Measurements from ENCODE around the gene SIDT2. TPM values are rescaled to one million over a fixed set of nuclear protein-coding genes. Genes with fewer than 3 reads are reported as not detected.
A peak's percentile ranks its signal among the peaks of the same experiment; 100 is the strongest.
"Not testable (repeated sequence)": the region's sequence is repeated elsewhere in the genome, so short reads cannot be mapped to it uniquely, and the experiment has no call there.

The SIDT2 gene
- 3.1 and 3.6 TPM in 2 replicates for total RNA-seq (2014; rRNA removed; shearing (Covaris generic))

DNA sequence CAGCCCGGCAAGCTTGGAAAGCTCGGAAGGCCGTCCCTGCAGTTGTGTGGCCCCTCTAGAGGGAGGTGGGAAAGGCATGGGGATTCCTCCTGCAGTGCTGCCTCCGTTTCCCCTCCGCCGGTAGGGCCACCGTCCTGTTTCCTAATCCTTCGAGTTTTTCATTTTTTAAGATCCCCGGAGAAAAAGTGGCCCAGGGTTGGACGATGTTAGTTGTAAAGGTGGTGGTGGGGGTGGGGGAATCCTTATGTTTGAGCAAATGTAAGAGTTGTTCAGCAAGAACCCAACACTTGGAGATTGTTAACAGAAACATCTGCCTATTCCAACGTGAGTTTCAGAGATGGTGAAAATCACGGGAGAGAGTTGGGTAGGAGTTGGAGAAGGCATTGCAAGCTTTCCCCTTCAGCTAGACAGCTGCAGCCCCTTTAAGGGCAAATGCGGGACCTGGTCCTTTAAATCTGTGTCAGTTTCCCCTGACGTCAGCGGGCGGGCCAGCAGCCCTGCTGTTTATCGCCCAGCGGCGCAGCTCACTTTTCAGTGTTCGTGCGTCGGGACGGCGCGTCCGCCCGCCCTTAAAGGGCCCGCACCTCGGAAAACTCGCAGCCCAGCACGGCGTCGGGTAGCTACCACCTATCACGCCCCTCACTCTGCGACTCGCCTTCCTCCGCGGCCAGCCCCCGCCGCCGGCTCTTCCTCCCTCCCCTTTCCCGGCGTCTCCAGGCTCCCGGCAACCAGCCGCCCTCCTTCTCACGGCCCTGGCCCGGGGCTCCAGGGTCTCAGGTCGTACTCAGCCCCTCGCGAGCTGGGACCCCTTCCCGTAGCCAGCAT lies at the start of gene SIDT2:
Gene SIDT2 (plus strand): TSS at position 534 of the 825 bp plus-strand sequence. CDS start 521 bp downstream, outside the sequence.
- DNase-seq (ENCODE audit: low spot score), result peak; percentile 64

DNA sequence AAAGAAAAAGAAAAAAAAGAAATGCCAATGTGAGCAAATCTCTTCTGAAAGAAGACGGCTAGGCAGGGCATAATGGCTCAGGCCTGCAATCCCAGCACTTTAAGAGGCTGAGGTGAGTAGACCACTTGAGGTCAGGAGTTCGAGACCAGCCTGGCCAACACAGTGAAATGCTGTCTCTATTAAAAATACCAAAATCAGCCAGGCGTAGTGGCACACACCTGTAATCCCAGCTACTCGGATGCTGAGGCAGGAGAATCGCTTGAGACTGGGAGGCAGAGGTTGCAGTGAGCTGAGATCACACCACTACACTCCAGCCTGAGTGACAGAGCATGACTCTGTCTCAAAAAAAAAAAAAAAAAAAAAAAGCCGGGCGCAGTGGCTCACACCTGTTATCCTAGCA lies 48.1 kb upstream of the SIDT2 start:
- DNase-seq (ENCODE audit: low spot score), result not testable (repeated sequence)

DNA sequence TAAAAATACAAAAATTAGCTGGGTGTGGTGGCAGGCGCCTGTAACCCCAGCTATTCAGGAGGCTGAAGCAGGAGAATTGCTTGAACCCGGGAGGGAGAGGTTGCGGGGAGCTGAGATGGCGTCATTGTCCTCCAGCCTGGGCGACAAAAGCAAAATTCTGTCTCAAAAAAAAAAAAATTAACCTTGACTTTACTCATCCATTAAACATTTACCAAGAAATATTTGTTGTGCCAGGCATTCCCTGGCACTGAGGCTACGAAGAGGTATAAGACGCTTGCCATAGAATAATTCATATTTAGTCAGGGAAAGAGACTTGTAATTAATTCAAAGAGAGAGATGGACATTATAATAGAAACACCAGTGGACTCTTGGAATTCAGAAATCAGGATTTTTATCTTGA lies 47.7 kb upstream of the SIDT2 start:
- no peak for DNase-seq (ENCODE audit: low spot score)

DNA sequence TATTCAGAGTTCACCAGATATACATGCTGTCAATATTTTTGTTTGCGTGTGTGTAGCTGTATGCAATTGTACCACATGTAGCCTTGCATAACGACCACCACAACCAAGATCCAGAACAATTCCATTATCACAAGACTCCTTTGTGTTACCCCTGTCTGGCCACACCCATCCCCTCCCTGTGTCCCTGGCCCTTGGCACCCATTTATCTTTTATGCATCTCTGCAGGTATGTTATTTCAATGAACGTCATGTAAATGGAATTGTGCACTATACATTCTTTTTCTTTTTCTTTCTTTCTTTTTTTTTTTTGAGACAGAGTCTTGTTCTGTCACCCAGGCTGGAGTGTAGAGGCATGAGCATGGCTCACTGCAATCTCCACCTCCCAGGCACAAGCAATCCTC lies 44.1 kb upstream of the SIDT2 start:
- no peak for DNase-seq (ENCODE audit: low spot score)

DNA sequence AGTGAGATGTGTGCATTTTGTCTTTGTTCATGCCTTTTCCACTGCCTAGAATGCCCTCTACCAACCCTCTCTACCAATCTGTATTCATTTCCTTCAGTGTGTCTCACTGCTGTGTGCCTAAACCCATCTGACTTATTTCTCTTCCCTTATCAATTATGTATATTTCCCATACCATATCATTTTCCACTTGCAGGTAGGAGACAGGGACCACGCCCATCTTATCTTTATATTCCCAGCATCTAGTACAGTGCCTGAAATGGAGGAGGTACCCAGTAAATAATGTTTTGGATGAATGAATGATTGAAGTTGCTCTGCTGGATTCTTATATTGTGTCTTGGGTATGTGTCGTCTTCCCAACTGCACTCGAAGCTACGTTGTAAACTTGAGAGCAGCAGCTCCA lies 43.6 kb upstream of the SIDT2 start:
- not testable (repeated sequence) for DNase-seq (ENCODE audit: low spot score)

DNA sequence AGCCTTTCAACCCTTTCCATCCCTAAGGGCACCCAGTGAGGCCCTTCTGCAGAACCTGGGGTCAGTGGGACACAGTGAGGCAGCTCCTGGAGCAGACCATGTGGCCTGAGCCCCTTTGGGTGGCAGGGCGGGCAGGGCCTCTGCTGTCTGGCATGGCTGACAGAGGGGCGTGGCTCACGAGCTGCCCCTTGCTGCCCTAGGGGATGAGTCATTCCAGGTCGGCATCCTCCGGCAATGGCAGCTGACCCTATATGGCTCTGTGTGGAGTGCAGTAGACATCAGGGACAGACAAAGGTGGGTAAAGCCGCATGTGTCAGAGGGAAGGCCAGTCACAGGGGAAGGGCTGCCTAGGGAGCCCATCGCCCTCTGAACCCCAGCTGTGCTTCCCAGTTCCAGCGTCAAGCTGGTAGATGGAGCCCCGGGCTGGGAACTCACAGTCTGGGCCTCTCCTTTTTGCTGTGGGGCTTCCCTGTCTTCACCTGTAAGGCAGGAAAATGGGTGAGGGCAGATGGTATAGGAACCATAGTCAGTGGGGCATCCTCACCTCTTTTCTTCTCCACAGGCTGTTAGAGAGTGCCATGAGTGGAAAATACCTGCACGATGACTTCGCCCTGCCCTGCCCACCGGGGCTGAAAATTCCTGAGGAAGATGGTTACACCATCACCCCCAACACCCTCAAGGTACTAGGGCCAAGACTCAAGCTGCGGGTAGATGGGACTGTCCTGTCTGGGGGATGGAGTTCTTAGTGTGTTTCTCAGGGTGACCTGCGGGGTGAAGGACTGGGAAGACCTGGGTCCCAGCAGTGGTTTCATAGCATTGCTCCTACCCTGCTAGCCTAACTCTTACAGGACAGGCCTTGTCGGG lies 41.1 kb upstream of the SIDT2 start:
- DNase-seq (ENCODE audit: low spot score), result not testable (repeated sequence)

DNA sequence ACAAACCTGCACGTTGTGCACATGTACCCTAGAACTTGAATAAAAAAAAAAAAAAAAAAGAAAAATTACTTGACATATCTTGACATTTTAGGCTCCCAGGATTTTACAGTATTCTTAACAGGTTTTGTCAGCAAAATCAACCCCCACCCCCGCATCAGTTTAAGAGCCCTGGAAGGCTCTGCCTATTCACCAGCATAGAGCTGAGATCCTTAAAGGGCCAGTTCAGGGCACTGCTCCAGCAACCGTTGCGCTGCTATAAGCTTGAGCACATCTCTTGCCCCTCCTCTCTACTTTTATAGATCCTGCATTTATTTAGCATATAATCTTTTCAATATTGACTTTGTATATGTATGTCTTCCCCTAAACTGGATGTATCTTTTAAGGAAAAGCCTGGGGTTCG lies 35.2 kb upstream of the SIDT2 start:
- peak; percentile 43 for DNase-seq (ENCODE audit: low spot score)

DNA sequence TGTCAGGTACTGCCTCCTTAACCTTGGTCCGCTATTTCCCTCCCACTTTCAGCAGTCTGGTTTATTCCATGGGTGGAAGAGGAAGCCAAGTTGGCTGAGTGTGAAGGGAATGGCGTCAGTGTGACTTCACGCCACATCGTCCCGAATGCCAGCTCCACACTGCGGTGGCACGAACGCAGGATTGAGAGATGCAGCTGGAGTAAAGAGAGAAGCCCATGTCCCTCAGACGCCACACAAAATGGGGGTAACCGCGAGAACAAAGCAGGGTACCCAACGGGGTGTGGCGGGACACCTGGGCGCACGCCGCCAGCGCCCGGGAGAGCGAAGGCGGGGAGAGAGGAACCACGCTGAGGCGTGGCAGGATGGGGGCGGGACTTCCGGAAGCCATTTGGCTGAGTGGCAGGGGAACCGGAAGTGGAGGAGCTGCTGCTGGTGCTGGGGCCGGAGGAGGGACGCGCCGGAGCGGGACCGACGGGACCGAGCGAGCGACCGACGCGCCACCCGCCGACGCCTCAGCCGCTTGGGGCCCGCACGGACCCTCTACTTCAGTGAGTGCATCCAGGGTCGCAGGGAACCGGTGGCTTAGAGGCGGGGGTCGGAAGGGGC lies 34.6 kb upstream of the SIDT2 start, which contains the start of gene PAFAH1B2:
Gene PAFAH1B2 (plus strand): TSS at position 417 of the 606 bp plus-strand sequence. CDS start 8,161 bp downstream, outside the sequence.
- peak; percentile 84 for DNase-seq (ENCODE audit: low spot score)

DNA sequence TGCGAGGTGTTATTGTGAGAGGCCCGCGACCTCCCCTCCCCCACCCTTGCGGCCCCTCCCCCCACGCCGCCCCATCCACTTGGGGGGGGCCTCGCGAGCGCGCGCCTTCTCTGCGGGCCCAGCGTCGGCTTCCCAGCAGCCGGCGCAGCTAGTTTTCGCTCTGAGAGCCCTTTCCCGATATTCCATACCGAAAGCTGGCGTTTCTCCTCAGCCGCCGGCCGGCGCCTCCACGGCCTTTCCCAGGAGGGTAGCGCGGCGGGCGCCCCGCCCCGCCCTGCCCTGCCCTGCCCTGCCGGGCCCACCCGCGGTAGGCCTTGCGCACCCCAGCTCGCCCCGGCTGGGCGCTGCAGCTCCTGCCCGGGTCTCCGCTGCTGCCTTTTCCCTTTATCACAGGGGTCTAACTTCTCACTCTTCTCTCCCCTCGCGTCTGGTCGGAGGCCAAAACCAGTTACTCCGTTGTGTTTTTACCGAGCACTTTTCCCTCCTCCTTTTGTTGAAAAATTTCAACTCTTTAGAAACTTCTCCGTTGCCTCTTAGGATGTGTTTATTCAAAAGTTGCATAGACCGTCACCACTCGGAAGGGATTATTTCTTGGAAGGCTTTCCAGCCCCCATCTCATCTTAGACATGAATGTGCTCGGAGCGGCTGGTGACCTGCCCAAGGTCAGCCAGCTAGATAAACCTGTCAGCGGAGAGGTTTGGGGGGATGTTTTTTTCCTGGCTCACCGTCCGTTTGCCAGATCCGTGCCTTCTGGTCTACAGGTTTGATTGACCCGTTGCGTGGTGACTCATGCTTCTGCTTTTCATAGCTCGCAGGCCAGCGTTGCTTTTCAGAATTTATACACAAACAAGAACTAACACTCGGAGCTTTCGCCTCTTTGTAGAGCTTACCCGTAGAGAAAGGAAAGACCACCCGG lies 33.8 kb upstream of the SIDT2 start:
- DNase-seq (ENCODE audit: low spot score), result peak; percentile 50

DNA sequence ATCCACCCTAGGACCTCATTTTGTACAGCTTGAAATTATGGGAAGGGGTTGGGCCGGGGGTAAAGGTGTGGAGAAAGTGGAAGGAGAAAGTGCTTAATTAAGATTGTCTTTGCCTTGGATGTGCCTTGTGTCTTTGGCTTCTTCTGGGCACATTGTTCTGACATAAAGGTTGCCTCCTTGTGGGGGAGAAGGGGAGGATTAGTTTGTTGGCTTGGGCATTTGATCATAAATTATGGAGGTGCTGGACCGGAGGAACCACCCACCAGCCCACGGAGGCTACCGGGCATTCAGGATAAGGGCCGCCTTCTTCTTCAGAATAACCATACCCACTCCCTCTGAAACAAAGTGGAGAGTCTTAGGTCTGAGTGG lies 33.2 kb upstream of the SIDT2 start:
- DNase-seq (ENCODE audit: low spot score), result peak; percentile 26

DNA sequence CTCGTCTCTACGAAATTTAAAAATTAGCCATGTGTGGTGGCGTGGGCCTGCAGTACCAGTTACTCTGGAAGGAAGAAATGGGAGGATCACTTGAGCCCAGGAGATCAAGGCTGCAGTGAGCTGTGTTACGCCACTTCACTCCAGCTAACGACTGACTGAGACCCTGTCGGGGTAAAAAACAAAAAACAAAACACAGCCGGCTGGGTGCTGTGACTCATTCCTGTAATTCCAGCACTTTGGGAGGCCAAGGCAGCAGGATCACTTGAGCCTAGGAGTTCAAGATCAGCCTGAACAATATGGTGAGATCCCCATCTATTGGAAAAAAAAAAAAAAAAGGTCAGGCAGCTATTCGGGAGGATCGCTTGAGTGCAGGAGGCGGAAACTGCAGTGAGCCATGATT lies 32.0 kb upstream of the SIDT2 start:
- DNase-seq (ENCODE audit: low spot score), result no peak

DNA sequence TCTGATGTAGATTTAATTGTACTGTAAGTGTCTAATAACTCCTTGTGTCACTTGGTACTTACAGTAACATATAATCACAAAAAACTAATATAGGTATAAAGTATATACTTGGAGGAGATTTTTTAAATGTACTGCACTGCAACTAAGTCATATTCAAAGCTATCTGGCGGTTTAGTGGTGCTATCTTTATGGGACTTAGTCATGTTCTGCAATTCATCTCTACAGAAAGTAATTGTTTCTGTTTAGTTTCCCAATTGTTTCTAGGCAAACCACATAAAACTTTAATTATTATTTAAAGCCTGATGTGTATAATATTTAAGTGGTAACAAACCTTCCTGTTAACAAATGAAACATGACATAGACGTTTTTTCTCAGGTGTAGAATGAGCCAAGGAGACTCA lies 26.5 kb upstream of the SIDT2 start:
- no peak for DNase-seq (ENCODE audit: low spot score)

DNA sequence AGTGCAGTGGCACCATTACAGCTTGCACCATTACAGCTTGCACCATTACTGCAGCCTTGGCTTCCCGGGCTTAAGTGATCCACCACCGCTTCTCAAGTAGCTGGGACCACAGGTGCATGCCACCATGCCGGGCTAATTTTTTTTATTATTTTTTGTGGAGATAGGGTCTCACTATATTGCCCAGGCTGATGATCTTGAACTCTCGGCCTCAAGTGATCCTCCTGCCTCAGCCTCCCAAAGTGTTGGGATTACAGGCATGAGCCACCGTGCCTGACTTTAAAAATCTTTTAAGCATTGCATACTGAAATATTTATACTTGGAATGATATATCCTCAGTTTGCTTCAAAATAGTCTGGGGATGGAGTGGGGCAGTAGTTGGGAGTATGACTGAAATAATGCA lies 24.1 kb upstream of the SIDT2 start:
- DNase-seq (ENCODE audit: low spot score), result no peak

DNA sequence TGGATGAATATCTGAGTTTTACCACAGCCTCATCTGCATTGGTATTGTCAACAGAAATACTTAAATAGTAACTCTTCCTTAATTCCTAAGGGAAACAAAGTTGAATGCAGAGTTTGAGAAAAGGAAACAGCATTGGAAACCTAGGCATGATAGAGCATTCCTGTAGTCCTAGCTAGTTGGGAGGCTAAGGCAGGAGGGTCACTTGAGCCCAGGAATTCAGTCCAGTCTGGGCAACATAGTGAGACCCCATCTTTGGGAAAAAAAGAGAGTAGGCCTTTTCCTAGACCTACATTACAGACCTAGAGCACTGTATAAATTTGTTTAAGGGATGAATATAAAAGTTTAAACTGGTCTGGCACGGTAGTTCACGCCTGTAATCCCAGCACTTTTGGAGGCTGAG lies 21.0 kb upstream of the SIDT2 start:
- no peak for DNase-seq (ENCODE audit: low spot score)

DNA sequence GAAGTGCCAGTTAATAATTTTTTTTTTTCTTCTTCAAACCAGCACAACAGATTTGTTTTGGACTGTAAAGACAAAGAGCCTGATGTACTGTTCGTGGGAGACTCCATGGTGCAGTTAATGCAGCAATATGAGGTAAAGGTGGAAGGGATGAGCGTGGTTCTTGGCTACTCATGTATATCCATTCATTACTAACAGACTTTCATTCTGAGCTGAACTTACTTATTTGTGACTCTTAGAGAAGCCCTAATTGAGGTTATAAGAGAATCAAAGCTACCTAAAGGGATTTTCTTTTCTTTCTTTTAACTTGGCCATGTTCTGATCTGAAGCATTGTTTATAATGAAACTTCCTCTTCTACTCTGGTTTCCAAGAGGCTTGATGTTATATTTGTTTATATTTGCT lies 18.7 kb upstream of the SIDT2 start:
- DNase-seq (ENCODE audit: low spot score), result no peak

DNA sequence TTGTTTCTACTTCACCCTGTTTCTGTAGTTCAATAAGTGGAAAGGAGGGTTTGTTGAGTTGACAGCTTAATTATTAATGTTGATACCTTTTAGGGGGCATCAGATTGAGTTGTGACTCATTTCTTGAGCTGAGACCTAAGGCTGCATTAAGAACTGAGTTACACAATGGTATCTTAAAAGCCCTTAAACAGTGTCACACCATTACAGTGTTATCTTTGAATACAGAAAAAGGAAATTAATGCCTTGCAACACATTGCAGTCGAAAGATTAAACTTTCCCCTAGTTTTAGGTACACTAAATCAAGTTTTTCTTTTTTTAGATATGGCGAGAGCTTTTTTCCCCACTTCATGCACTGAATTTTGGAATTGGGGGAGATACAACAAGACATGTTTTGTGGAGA lies 17.7 kb upstream of the SIDT2 start:
- DNase-seq (ENCODE audit: low spot score), result no peak

DNA sequence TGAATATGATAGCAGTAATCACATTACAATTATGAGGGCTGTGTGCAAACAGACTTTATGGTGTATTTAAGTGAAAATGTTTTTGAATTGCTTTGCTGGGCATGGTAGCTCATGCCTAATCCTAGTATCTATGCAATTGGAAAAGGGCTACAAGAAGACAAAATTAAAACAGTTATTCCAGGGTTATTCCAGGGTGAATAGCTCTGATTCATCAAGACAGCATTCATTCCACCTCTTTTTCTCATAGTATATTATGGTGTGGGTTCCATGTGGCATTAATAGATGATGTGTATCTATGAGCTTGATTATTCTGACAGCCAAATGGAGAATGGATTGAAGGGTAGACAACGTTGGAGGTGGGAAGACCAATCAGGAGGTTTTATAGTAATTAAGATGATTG lies 12.1 kb upstream of the SIDT2 start:
- no peak for DNase-seq (ENCODE audit: low spot score)

DNA sequence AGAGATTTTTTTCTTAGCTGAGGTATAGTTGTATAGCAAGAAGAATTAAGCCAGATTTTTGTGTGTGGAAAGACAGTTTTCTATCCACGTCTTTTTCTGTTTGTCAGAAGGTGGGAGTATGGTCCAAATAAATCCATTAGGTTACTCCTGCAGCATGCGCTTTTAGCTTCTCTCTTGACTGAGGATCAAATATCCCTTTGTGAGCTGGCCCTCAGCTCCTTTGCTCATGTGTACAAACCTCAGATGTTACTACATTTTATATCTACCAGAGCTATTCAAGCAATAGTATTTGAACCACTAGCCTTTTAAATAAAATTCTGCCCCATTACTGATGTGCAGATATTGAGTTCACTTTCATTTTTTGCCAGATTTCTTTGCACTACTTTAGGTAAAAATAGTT lies 8.8 kb upstream of the SIDT2 start:
- no peak for DNase-seq (ENCODE audit: low spot score)

DNA sequence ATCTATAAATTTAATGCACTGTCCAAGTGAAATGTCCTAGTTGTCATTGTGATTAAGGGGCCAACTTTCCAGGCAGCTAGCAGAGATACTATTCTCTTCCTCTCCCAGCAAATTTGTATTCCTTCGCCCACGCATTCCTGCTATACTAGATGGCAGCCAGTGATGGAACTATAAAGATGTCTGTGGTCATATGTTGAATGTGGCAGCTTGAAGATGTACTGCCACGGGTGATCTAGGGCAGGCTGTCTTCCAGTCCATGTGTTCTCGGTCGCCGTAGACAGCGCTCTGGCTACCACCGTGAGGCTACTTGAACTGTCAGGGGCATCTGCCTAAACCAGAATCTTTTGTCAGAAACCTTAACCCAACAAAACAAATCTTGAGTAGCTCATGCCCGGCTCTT lies 8.3 kb upstream of the SIDT2 start:
- DNase-seq (ENCODE audit: low spot score), result no peak

DNA sequence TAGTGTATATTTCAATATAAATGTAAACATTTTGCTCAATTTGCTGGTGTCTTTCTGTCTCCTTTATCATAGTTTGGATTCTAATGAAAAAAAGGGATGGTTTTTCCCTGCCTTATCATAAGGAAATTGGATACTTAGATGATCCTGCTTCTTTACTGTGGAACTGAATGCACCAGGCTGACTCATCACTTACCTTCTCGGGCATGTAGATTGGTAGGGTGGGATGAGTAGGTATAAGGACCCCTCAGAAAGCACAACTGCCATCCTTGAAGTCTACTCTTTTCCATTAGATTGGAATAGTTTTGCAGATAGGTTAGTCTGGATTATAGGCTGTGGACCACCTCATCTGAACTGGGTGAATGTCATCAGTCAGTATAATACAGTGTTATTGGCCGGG lies 7.5 kb upstream of the SIDT2 start:
- no peak for DNase-seq (ENCODE audit: low spot score)

DNA sequence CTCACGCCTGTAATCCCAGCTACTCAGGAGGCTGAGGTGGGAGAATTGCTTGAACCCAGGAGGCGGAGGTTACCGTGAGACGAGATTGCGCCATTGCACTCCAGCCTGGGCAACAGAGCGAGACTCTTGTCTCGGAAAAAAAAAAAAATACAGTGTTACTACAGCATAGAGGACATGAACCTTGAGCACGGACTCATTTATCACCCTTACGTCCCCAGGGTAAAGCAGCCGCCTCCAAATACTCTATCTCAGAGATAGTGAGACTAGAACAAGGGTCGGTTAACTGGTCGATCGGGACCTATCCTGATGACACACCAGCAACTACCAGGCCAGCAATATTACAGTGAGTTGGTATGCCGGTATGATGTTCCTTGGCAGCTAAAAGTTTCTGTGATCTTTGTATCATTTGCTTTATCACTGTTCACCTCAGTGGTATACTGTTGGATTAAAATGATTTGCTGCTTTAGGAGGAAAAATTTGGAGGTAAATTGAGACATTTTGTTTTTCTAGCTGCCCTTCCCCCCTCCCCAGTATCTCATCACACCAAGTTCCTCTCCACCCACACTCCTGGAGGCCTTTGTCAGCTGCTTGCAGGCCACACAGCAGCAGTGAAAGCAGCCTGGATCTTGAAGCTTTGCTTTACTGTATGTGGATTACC lies 7.0 kb upstream of the SIDT2 start:
- DNase-seq (ENCODE audit: low spot score), result no peak
